ENCODE data around the gene MGAT3.
"Not testable (repeated sequence)": the region's sequence is repeated elsewhere in the genome, so short reads cannot be mapped to it uniquely, and the experiment has no call there.

MGAT3 gene, protein sequence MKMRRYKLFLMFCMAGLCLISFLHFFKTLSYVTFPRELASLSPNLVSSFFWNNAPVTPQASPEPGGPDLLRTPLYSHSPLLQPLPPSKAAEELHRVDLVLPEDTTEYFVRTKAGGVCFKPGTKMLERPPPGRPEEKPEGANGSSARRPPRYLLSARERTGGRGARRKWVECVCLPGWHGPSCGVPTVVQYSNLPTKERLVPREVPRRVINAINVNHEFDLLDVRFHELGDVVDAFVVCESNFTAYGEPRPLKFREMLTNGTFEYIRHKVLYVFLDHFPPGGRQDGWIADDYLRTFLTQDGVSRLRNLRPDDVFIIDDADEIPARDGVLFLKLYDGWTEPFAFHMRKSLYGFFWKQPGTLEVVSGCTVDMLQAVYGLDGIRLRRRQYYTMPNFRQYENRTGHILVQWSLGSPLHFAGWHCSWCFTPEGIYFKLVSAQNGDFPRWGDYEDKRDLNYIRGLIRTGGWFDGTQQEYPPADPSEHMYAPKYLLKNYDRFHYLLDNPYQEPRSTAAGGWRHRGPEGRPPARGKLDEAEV

GRCh38 chr22:39456522-39457197 is at the start of gene MGAT3:
MGAT3 (plus strand) TSS chr22:39457012; CDS start chr22:39487348, 30,336 bp downstream.
- FAIRE-seq = peak; percentile 58

GRCh38 chr22:39408173-39408572 is 48.6 kb upstream of the MGAT3 start:
- FAIRE-seq (no peak), DNase-seq (ENCODE audit: insufficient read length, low spot score) (no peak)

More at GRCh38 chr22:39456522-39457197, at the start of gene MGAT3:
- no peak for DNase-seq (ENCODE audit: insufficient read length, low spot score)

DNA sequence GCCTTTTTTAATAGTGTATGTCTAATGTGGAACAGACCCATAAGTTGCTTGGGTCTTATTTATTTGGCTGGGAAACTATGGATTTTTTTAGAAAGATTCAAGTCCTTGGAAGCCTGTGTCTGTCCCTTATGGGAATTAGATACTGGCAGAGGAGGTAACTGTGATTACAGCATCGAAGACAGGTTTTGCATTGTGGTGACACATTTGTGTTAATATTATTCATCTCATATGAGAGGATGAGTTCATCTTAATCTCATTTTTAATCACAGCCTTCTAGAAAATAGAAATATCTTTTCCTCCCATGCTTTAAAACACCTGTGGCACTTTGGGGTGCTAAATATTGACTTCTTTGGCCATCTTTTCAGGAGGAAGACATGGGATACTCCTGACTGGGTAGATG is 48.0 kb upstream of the MGAT3 start:
- FAIRE-seq (no peak), DNase-seq (ENCODE audit: insufficient read length, low spot score) (no peak)

GRCh38 chr22:39409516-39410029 is 47.2 kb upstream of the MGAT3 start:
- no peak for DNase-seq (ENCODE audit: insufficient read length, low spot score)
- FAIRE-seq = no peak

- no peak for FAIRE-seq
- no peak for DNase-seq (ENCODE audit: insufficient read length, low spot score)
Measured at GRCh38 chr22:39410264-39410663, 46.5 kb upstream of the MGAT3 start.

DNA sequence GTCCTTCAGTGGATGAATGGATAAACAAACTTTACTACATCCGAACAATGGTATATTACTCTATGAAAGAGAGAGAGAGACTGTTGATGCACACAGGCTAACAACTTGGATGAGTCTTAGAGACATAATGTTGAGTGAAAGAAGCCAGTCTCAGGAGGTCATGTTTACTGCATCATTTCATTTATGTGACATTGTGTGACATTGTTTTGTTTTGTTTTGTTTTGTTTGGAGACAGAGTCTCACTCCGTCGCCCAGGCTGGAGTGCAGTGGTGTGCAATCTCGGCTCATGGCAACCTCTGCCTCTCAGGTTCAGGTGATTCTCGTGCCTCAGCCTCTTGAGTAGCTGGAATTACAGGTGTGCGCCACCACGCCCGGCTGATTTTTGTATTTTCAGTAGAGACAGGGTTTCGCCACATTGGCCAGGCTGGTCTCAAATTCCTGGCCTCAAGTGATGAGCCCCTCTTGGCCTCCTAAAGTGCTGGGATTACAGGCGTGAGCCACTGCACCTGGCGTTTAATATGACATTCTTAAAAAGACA is 44.9 kb upstream of the MGAT3 start:
- DNase-seq (ENCODE audit: insufficient read length, low spot score); FAIRE-seq: not testable (repeated sequence)

DNA sequence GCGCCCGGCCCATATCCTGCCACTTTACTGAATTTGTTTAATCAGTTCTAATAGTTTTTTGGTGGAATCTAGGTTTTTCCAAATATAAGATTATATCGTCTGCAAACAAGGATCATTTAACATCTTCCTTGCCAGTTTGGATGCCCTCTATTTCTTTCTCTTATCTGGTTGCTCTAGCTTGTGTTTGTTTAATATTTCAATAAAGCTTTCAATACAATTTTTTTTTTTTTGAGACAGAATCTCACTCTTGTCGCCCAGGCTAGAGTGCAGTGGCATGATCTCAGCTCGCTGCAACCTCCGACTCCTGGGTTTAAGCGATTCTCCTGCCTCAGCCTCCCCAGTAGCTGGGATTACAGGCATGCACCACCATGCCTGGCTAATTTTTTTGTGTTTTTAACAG is 43.6 kb upstream of the MGAT3 start:
- not testable (repeated sequence) for DNase-seq (ENCODE audit: insufficient read length, low spot score); FAIRE-seq

DNA sequence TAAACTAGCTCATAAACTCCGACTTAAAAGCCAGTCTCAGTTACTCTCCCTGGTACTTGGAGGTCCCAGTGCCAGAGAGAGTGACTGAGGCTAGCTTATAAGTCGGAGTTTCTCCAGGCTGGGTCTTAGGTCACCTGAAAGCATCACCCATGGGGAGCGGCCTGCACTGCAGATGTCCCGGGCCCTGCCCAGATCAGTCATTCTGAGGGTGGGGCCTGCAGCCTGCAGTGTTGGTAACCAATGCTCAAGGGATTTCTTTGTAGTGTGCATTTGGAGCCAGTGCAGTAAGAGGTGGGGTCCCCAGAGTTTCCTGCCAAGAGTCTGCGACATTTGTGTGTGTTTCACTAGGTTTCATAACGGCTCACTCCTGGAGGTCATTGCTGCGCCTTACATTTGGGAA is 42.4 kb upstream of the MGAT3 start:
- FAIRE-seq = no peak
- DNase-seq (ENCODE audit: insufficient read length, low spot score) = no peak

DNA sequence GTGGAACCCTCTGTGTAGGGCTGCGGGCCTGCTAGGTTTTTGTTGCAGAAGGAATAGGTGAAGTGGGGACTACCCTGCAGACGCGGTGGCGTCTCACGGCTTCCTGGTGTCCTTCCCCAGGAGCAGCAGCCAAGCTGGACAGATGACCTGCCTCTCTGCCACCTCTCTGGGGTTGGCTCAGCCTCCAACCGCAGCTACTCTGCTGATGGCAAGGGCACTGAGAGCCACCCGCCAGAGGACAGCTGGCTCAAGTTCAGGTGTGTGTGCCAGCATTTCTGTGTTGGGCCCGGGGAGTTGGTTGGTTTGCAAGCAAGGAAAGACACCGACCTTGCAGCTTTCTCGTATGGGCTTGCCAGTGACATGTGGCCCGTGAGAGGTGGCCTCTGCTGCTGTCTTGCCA is 41.9 kb upstream of the MGAT3 start:
- no peak for DNase-seq (ENCODE audit: insufficient read length, low spot score)
- no peak for FAIRE-seq

DNA sequence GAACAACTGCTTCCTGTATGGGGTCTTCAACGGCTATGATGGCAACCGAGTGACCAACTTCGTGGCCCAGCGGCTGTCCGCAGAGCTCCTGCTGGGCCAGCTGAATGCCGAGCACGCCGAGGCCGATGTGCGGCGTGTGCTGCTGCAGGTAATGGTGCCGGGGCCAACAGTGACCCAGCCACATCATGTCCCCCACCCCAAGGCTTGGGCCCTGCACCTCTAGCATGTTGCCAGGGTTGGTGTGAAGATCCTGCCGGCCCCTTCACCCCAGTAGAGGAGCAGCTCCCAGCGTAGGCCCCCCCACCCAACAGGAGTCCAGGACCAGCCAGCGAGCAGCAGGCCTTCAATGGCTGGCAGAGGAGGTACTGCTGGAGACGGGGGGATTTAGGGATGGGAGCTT is 41.3 kb upstream of the MGAT3 start:
- no peak for FAIRE-seq

DNA sequence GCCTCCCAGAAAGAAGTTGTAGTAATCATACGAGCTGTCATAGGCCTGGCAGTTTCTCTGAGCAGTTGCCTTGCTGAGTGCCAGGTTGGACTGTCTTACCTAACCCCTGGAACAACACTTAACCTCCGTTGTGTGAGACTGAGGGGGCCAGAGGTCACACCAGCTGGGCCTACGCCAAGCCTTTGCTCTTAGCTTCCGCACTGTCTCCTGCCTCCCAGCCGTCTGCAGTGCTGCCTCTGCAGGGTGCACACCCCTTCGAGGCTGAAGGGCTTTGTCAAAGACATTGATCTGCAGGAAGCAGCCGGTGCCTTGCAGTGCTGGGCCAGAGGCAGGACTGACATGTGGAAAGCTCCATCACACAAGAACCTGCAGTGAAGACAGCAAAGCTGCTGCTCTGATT is 40.5 kb upstream of the MGAT3 start:
- no peak for FAIRE-seq
- no peak for DNase-seq (ENCODE audit: insufficient read length, low spot score)

More for the DNA sequence above, 41.3 kb upstream of the MGAT3 start:
- no peak for DNase-seq (ENCODE audit: insufficient read length, low spot score)

GRCh38 chr22:39417641-39418040 is 39.2 kb upstream of the MGAT3 start:
- FAIRE-seq (no peak), DNase-seq (ENCODE audit: insufficient read length, low spot score) (no peak)

GRCh38 chr22:39418696-39419095 is 38.1 kb upstream of the MGAT3 start:
- no peak for FAIRE-seq
- no peak for DNase-seq (ENCODE audit: insufficient read length, low spot score)

DNA sequence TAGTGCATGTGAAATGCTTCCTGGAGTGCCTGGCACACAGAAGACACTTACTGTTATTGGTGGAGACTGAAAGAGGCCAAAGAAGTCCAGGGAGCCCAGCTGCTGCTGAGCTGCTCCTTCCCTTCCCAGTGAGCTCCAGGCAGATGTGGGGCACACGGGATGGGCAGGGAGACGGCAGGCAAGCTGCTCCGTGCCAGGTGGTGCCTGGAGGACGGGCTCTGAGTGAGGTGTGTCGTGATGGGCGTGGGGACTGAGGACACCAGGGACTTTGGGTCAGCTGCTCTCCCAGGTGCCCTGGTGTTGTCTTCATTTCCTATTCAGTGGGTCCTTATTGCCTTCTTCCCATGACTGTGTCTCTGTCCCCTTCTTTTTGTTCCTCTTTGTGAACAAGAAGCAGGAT is 37.7 kb upstream of the MGAT3 start:
- DNase-seq (ENCODE audit: insufficient read length, low spot score) (no peak), FAIRE-seq (no peak)

- no peak for FAIRE-seq
- no peak for DNase-seq (ENCODE audit: insufficient read length, low spot score)
Measured at GRCh38 chr22:39419911-39420310, 36.9 kb upstream of the MGAT3 start.

GRCh38 chr22:39421691-39422090 is 35.1 kb upstream of the MGAT3 start:
- FAIRE-seq (no peak), DNase-seq (ENCODE audit: insufficient read length, low spot score) (no peak)

GRCh38 chr22:39422101-39422500 is 34.7 kb upstream of the MGAT3 start:
- no peak for DNase-seq (ENCODE audit: insufficient read length, low spot score)
- FAIRE-seq = no peak

GRCh38 chr22:39422721-39423120 is 34.1 kb upstream of the MGAT3 start:
- no peak for DNase-seq (ENCODE audit: insufficient read length, low spot score)
- no peak for FAIRE-seq

DNA sequence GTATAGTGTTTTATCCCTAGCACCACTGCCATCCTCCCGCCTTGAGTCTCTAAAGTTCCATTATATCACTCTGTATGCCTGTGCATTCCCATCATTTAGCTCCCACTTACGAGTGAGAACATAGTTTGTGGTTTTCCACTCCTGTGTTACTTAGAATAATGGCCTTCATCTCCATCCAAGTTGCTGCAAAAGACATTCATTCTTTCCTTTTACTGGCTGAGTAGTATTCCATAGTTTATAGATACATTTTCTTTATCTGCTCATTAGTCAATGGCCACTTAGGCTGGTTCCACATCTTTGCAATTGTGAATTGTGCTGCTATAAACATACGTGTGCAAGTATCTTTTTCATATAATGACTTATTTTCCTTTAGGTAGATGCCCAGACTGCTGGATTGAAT is 32.8 kb upstream of the MGAT3 start:
- no peak for FAIRE-seq
- DNase-seq (ENCODE audit: insufficient read length, low spot score) = no peak

- FAIRE-seq (no peak), DNase-seq (ENCODE audit: insufficient read length, low spot score) (no peak)
Measured at GRCh38 chr22:39426380-39427043, 30.3 kb upstream of the MGAT3 start.

Data from HTR-8/SVneo (cell line).